ENCODE data around the gene PFKFB4.

The PFKFB4 gene

DNA sequence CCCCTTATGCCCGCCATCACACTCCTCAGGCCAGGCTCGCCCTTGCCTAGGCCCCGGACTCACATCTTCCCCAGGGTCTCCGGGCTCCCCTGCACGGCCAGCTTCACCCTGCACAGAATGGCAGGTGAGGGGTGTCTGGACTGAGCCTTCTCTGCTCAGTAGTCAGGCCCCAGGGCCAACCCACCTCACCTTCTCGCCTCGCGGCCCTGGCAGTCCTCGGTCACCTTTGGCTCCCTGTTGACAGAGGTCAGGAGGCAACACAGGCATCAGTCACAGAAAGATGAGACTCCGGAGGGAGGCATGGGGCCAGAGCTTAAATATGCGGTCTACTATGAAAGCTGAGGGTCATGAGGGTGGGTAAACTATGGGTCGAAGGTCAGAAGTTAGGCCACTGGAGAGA lies 15.3 kb upstream of the PFKFB4 start:
- no peak overlapping the region for H3K27ac ChIP-seq
- H3K27me3 ChIP-seq (ENCODE audit: insufficient read depth, low read depth, severe bottlenecking), result no peaks in the 10 kb centered on the region
- H3K36me3 ChIP-seq, result peaks cover 6% of the 10 kb centered on the region; the same call in 1 of the 2 replicates
- TF ChIP-seq, protein P1, sequence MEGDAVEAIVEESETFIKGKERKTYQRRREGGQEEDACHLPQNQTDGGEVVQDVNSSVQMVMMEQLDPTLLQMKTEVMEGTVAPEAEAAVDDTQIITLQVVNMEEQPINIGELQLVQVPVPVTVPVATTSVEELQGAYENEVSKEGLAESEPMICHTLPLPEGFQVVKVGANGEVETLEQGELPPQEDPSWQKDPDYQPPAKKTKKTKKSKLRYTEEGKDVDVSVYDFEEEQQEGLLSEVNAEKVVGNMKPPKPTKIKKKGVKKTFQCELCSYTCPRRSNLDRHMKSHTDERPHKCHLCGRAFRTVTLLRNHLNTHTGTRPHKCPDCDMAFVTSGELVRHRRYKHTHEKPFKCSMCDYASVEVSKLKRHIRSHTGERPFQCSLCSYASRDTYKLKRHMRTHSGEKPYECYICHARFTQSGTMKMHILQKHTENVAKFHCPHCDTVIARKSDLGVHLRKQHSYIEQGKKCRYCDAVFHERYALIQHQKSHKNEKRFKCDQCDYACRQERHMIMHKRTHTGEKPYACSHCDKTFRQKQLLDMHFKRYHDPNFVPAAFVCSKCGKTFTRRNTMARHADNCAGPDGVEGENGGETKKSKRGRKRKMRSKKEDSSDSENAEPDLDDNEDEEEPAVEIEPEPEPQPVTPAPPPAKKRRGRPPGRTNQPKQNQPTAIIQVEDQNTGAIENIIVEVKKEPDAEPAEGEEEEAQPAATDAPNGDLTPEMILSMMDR (IDR thresholded peaks at IDR 0.05; ENCODE audit: low read depth, low read length), result no peak
- no peak overlapping the region for H3K4me3 ChIP-seq (ENCODE audit: low read depth, low read length)
- H3K9me3 ChIP-seq (ENCODE audit: severe bottlenecking), result no peaks in the 10 kb centered on the region
- DNase-seq, result no peak

DNA sequence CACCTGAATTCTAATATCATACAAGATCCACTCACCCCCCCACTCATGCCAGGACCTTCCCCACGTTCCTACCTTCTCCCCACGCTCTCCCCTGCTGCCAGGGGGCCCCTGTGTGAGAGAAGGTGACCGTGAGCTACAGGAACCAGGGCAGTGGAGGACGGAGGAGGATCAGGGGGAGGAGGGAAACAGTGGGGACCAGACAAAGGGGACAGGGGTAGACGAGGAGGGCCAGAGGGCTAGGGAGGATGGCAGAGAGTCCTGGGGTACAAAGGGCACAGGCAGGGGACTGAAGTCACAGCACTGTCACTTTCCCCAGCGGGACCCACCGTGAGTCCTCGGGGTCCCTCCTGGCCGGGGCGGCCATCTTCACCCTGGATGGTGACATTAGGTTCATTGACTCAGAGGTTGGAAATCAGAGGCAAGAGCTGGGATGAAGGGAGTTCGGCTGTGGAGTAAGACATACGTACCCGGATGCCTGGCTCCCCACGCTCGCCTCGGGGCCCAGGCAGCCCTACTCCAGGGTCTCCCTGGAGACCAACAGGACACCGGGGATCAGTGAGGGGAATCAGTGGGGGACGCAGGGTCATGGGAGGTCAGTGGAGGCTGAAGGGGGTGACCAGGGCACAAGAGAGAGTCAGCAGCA lies 13.3 kb upstream of the PFKFB4 start:
- H3K36me3 ChIP-seq, result peaks cover 8% of the 10 kb centered on the region; the same call in 1 of the 2 replicates
- TF ChIP-seq, protein P1 (IDR thresholded peaks at IDR 0.05; ENCODE audit: low read depth, low read length), result no peak
- H3K4me3 ChIP-seq (ENCODE audit: low read depth, low read length), result no peak overlapping the region
- no peak for DNase-seq
- H3K27ac ChIP-seq, result no peak overlapping the region
- no peaks in the 10 kb centered on the region for H3K9me3 ChIP-seq (ENCODE audit: severe bottlenecking)
- no peaks in the 10 kb centered on the region for H3K27me3 ChIP-seq (ENCODE audit: insufficient read depth, low read depth, severe bottlenecking)

DNA sequence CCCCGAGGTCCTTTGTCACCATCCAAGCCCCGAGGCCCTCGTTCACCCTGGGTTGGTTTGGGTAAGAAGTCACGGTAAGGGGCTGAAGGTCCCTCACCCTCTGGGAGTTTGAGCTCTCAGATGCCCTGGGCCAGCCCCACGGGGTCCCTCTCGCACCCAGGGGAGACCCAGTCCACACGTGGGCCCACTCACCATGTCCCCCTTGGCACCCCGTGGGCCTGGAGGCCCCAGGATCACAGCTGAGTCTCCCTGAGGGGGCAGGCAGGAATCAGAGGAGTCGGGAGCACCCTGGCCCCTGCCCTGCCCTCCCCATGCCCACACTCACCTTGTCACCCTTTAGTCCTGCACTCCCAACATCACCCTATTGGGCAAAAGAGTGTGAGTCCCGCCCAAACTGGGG lies 12.8 kb upstream of the PFKFB4 start:
- Histone ChIP-seq H3K4me3 (ENCODE audit: low read depth, low read length) (no peak overlapping the region), H3K27me3 (ENCODE audit: insufficient read depth, low read depth, severe bottlenecking) (no peaks in the 10 kb centered on the region), H3K27ac (no peak overlapping the region), H3K36me3 (peaks cover 8% of the 10 kb centered on the region; the same call in 1 of the 2 replicates), H3K9me3 (ENCODE audit: severe bottlenecking) (no peaks in the 10 kb centered on the region)
- TF ChIP-seq, protein P1 (IDR thresholded peaks at IDR 0.05; ENCODE audit: low read depth, low read length), result no peak
- no peak for DNase-seq

DNA sequence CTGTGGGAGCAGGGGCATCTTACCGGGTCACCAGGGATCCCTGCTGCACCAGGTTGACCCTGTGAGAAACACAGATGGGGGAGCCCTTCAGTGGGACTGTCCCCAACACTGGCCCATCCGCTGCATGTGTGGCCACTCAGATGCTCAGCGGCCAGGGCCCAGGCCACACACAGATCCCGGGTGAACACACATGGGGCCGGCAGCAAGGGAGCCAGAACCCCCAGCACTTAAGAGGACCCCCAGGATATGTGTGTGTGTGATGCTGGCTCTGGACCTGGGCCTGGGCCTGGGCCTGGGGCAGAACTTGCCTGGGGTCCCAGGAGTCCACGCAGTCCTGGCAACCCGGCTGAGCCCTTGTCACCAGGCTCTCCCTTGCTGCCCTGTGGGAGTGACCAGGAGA lies 11.9 kb upstream of the PFKFB4 start:
- no peaks in the 10 kb centered on the region for H3K27me3 ChIP-seq (ENCODE audit: insufficient read depth, low read depth, severe bottlenecking)
- TF ChIP-seq, protein P1 (IDR thresholded peaks at IDR 0.05; ENCODE audit: low read depth, low read length), result no peak
- H3K9me3 ChIP-seq (ENCODE audit: severe bottlenecking), result no peaks in the 10 kb centered on the region
- peaks cover 6% of the 10 kb centered on the region; the same call in 1 of the 2 replicates for H3K36me3 ChIP-seq
- H3K27ac ChIP-seq, result no peak overlapping the region
- H3K4me3 ChIP-seq (ENCODE audit: low read depth, low read length), result no peak overlapping the region
- no peak for DNase-seq

DNA sequence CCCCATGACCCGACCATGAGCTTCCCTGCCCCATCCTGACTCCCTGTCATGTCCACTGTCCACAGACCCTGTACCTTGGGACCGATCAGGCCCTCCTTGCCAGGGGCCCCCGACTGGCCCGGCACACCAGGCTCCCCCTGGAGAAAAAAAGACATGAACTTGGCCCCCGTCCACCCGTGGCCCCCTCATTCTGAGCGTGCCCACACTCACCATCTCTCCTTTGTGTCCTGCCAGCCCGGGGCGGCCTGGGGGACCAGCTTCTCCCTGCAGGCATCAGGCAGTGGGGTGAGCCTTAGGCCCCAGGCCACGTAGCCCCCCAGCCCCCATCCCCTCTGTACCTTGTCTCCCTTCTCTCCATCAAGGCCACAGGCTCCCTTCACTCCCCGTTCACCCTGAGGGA lies 10.9 kb upstream of the PFKFB4 start:
- DNase-seq, result no peak
- Histone ChIP-seq H3K36me3 (peaks cover 4% of the 10 kb centered on the region; the same call in 1 of the 2 replicates), H3K4me3 (ENCODE audit: low read depth, low read length) (no peak overlapping the region), H3K27ac (no peak overlapping the region), H3K9me3 (ENCODE audit: severe bottlenecking) (no peaks in the 10 kb centered on the region), H3K27me3 (ENCODE audit: insufficient read depth, low read depth, severe bottlenecking) (no peaks in the 10 kb centered on the region)
- TF ChIP-seq, protein P1 (IDR thresholded peaks at IDR 0.05; ENCODE audit: low read depth, low read length), result no peak

DNA sequence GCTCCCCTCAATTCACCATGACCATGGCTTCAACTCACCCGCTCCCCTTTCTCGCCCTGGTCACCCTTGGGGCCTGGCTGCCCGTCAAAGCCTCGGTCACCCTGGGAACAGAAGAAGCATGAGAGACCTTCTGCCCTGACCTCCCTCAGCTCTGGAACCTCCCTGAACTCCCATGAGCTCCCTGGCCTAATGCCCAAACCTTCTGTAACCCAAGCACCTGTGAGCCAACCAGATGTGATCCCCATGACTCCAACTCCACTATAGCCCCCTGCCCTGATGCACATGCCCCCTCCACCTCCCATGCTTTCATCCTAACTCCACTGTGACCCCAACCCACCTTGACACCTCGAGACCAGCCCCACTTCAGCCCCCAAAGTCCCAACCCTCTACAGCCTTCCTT lies 10.5 kb upstream of the PFKFB4 start:
- Histone ChIP-seq H3K9me3 (ENCODE audit: severe bottlenecking) (no peaks in the 10 kb centered on the region), H3K36me3 (peaks cover 4% of the 10 kb centered on the region; the same call in 1 of the 2 replicates), H3K27ac (no peak overlapping the region), H3K27me3 (ENCODE audit: insufficient read depth, low read depth, severe bottlenecking) (no peaks in the 10 kb centered on the region), H3K4me3 (ENCODE audit: low read depth, low read length) (no peak overlapping the region)
- no peak for DNase-seq
- TF ChIP-seq, protein P1 (IDR thresholded peaks at IDR 0.05; ENCODE audit: low read depth, low read length), result no peak

Measured in WERI-Rb-1 (cell line).